SIG-M5 treated with dmso at 0.1 percent for 504 hours (cell line): ENCODE data around the gene LIN7A.

ENCODE experiments used
- DNase-seq: peaks from one replicate; lab custom pipeline; 2025; ENCODE audit not compliant: unreplicated experiment; lab: John Stamatoyannopoulos, UW

Gene LIN7A

GRCh38 chr12:80761838-80762237, 175.9 kb downstream of the LIN7A start:
- DNase-seq = no peak

GRCh38 chr12:80756875-80757274, 180.9 kb downstream of the LIN7A start:
- no peak for DNase-seq

- no peak for DNase-seq
These were observed 183.5 kb downstream of the LIN7A start for GRCh38 chr12:80754274-80754673.

GRCh38 chr12:80752464-80752863, 185.3 kb downstream of the LIN7A start:
- no peak for DNase-seq

GRCh38 chr12:80749456-80749855, 188.3 kb downstream of the LIN7A start:
- no peak for DNase-seq

GRCh38 chr12:80747800-80748199, 189.9 kb downstream of the LIN7A start:
- DNase-seq = no peak

GRCh38 chr12:80745851-80746505, 191.8 kb downstream of the LIN7A start:
- DNase-seq = no peak
